ENCODE data around the gene EIF4A2. TPM values are rescaled to one million over a fixed set of nuclear protein-coding genes. Genes with fewer than 3 reads are reported as not detected.

EIF4A2 gene
- total RNA-seq, 2 experiments from 2014 or later, result 477 to 501 TPM

DNA sequence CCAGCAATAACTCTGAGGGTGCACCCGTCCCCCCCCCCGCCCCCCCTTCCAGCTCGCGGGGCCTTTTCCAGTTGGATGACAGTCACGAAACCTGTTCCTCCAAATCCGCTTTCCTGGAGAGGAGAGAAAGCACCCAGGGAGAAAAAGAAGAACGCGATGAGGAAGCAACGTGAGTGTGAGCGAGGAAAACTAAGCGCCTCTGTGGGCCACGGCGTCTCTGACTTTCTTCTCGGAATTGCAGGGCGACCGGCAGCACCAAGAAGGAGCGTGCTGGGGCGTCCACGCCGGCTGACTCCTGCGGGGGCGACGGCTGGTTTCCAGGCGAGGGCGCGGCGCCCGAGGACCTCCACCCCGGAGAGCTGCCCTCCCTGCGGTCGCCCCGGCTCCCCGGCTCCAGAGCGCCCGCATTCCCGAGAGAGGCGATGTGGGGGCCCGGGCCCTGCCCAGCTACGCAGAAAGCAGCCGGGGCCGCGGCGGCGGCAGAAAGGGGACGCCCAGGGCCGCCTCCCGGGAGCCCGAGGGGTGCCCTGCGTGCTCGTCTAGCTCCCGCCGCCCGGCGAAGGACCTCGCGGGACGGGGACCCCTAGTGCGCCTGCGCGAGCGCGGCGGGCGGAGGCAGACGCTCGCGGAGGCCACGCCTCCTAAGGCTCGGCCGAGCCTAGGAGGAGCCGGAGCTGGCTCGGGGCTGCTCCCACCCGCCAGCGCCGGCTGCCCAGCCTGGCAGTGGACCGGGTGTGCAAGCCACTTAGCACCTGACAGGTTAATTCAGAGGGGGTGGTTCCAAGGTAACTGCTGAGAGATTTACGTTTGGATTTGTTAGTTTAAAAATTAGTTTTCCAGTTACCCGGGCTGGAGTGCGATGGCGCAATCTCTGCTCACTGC, 43.8 kb downstream of the EIF4A2 start:
- CTCF ChIA-PET, result interaction anchor here (0.8 to 1.7 kb wide), 8 partner anchors 19 to 337 kb away, joined by 3 to 4 read pairs (median 4); no protein-coding TSS in a partner anchor
- POLR2A ChIA-PET, result interaction anchor here (0.6 to 2.5 kb wide), 7 partner anchors 16 to 312 kb away, joined by 3 to 16 read pairs (median 4); partner anchors contain the start of genes DNAJB11, EIF4A2 and RPL39L

DNA sequence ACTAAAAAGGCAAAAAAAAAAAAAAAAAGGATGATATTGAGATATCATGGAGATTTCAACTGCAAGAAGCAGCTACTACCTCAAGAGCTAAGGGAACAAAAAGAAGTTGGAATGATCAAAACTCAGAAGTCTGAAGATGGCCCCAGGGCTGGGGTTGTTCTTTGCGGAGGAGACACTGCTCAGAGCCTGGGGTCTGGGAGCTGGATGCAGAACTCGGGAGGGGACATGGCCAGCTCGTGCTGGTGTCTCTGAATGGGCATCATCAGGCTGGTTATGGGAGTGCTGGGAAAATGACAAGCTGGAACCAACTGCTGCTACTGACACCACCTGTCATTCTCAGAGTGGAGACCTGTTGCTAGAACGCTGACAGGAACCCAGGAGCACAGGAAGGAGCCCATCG, 45.0 kb downstream of the EIF4A2 start:
- ChIA-PET POLR2A (interaction anchor here (0.6 to 1.6 kb wide), 2 partner anchors 20 to 211 kb away, joined by 3 to 4 read pairs; no protein-coding TSS in a partner anchor), CTCF (interaction anchor here (1.1 to 1.7 kb wide), 2 partner anchors 20 to 239 kb away, joined by 3 to 4 read pairs; no protein-coding TSS in a partner anchor)

DNA sequence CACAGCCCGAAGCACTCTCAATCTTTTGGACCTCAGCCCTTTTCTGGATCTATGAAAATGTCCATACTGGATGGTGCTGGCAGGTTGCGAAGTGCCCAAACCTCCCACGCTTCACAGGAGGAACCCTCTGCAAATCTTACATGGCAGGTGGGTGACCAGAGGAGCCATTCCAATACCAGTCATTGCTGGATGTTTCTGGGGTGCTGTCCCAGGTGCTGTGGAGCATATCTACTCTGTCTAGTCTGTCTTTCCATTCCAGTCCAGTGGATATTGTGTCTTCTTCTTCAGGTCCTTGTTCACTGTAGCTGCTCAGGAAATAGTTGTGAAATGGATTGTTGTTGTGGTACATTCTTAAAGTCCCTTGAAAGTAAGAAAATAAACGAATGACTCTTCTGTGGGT, 48.4 kb downstream of the EIF4A2 start:
- CTCF ChIA-PET, result no interaction called here

DNA sequence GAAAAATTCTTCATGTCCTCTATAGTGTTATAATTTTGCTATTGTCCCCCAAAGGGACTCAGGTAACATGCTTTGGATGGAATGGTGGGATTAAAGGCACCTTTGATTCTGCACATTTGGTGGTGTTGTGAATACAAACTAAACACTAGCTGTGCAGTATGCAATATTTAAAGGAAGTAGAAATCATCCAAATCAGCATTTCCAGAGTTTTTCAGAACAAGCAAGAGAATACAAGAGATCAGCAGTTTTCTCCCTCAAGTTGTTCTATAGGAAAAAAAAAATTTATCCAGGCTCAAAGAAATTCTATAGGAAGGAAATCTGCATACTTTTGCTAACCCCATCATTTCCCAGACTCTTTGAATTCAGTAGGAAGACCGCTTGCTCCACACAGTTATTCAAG, 48.9 kb downstream of the EIF4A2 start:
- POLR2A ChIA-PET, result no interaction called here
- CTCF ChIA-PET, result no interaction called here

More for the DNA sequence above, 48.4 kb downstream of the EIF4A2 start:
- POLR2A ChIA-PET, result no interaction called here

Other genes starting within 250 kb of the EIF4A2 start
- gene CRYGS, start 239.2 kb upstream of the EIF4A2 start, total RNA-seq, result 1 to 10 TPM; 2.3 to 2.4 TPM
- gene TBCCD1, start 216.2 kb upstream of the EIF4A2 start, total RNA-seq, result 10 to 100 TPM; 15.8 to 15.9 TPM
- gene DNAJB11, start 212.9 kb upstream of the EIF4A2 start, total RNA-seq, result 10 to 100 TPM; 58.7 to 60.3 TPM
- not detected for gene AHSG, start 170.5 kb upstream of the EIF4A2 start, total RNA-seq
- not detected for gene FETUB, start 143.2 kb upstream of the EIF4A2 start, total RNA-seq
- gene HRG, start 117.6 kb upstream of the EIF4A2 start, total RNA-seq, result not detected
- not detected for gene KNG1, start 66.2 kb upstream of the EIF4A2 start, total RNA-seq
- 100 to 1,000 TPM; 115 to 120 TPM for gene RFC4, start 22.9 kb downstream of the EIF4A2 start, total RNA-seq
- gene ADIPOQ, start 59.1 kb downstream of the EIF4A2 start, total RNA-seq, result not detected
- 100 to 1,000 TPM; 101 to 104 TPM for gene ST6GAL1, start 146.9 kb downstream of the EIF4A2 start, total RNA-seq